HG02623 (cell line): Measurements from ENCODE around the gene NOXO1.
"Not testable (repeated sequence)": the region's sequence is repeated elsewhere in the genome, so short reads cannot be mapped to it uniquely, and the experiment has no call there.

Source experiments
- ATAC-seq: cut with Tn5 transposase; IDR thresholded peaks from one replicate; pipeline ENCODE4 v1.9.1; 2021; ENCODE audit warnings: moderate library complexity; ENCODE audit not compliant: unreplicated experiment

NOXO1 gene

DNA sequence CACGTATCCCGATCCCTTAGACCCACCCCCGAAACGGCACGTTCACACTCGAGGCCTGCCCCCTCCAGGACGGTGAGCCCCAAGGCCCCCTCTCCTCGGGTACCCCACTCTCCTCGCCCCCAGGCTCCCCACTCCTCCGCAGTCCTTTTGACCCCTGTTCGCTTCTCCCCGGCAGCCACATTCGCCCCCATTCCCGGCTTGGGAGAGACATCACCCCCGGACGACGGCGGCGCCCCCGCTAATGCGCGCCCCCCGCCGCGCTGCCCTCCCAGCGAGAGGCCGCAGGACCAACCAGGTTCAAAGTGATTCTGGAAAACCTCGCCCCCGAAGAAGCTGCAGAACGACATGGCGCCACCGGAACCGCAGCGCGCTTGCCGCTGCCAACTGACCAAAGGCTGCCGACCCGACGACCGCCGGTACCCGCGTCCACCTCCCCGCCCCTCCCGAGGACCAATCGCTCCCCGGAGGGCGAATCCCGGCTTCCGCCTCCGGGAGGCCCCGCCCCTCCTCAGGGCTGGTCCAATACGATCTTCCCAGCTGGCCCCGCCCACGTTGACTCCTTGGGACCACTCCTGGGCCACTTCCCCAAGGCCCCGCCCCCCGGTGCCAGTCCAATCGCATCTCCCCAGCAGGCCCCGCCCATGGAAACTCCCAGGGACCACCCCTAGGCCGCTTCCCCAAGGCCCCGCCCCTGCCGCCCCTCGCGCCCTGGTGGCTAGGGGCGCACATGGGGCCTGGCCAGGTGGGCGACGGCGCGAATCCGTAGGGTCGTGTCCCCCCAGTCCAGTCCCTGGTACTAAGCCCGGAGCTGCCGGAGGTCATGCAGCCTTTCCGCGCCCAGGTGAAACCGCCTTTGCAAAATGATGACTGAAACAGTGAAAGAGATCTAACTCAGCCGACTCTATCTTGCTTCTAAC lies 38.2 kb downstream of the NOXO1 start, which contains the start of gene MSRB1:
TSS of gene MSRB1 (minus strand) at position 390 of the 917 bp plus-strand sequence. CDS start at position 347, 43 bp downstream.
- ATAC-seq, result peak; percentile 90

DNA sequence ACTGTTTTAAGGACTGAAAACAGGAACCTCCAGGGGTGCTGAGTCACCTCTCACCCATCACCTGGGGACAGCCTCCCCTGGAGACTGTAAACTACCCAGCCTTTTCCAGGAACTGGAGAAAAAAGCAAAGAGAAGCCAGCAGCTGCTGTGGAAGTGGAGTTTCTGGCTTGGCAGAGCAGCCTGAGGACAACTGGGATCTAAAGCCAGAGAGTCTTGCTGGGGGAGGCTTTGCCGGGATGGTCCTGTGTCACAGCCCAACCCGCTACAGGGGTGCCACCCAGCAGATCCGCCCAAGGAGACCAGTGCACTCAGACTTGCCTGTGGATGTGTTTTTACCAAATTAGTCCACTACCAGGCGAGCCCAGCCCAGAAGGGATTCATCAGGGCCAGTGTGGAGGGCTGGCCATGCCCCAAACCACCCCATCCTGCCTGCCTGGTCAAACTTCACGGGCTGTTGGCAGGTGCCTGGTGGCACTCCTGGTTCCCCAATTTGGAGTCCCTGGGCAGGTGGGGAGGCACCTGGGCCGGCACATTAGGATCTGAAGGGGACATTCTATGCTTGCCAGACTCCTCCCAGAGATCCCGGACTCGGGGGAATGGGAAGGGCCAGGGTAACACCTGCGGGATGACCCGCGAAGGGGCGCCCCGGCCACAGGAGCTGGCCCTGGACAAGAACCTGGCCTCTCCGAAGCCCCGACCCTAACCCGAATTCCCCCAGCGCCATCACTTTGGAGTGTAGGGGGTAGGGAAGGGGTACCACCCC lies 39.0 kb downstream of the NOXO1 start:
- ATAC-seq, result no peak

DNA sequence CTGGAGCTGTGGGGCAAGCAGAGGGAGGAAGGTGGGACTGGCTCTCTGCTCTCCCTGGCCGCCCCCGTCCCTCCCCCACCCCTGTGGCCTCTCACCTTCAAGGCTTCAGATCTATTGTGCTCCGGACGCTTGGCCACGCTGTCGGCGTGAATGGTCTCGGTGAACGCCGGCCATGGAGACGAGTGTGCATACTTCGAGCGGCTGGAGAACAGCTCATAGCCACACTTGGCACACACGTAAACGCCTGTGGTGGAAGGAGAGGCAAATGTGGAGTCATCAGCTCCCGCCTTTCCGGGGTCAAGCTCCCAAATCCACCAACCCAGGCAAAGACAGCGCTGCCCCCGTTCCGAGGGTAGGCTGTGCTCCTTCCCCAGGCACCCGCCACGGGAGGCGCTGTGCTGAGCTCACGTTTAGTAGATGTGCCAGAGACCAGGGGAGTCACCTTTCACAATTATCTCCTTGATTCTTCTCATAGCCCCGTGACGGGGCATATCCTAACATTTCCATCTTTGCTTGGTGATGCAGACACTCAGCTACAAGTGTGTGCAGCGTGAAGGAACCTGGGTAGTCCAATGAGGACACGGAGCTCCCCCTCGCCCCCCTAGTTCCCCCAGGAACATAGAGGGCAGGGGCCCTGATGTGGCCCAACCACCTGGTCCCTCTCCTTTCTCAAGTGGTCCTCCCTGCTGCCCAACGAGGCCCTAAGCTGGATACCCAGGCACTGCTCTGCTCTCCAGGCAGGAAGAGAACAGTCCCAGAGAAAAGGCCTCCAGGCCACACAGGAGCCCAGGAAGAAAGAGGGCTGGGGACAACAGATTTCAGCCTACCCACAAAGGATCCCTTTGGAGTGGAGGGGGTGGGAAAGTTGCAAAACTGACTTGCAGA lies 39.9 kb downstream of the NOXO1 start:
- no peak for ATAC-seq

DNA sequence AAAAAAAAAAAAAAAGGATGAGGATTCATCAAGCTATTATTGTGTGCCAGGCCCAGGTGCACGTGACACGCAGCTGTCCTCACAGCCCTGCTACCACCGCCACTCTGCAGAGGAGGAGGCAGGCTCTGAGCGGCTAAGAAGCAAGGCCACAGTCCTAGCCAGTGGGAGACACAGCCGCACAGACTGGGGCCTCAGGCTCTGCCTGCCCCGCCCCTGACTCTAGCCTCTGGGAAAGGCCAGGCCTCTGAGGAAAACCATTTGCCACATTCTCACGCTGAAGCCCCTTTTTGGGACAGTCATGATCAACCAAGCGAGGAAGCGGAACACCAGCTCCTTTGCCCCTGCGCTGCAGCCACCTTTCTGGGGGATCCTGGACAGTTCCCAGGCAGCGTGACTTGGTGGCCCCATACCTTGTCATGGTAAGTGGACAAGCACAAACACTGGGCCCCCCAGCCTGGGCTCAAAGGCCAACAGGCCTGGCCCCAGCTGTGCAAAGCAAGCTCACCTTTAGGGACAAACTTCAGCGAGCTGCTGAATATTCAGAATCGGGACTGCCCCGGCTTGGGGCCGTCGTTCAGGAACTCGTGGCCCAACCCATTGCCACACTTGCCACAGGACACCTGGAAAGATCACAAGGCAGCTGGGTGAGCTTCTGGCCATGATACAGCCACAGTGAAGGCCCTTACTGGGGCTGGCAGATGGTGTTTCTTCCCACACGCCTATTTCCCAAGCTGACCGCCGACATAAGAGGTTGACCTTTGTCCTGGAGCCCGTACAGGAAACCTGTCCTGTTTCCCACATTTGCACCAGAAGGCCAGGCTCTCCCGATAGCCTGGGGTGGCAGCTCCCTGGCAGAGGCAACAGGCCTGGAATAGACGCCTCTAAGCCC lies 40.8 kb downstream of the NOXO1 start:
- ATAC-seq, result no peak

DNA sequence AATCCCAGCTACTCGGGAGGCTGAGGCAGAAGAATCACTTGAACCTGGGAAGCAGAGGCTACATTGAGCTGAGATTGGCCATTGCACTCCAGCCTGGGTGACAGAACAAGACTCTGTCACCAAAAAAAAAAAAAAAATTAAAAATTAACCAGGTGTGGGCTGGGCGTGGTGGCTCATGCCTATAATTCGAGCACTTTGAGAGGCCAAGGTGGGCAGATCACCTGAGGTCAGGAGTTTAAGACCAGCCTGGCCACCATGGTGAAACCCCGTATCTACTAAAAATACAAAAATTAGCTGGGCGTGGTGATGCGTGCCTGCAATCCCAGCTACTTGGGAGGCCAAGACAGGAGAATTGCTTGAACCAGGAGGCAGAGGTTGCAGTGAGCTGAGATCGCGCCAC lies 41.4 kb downstream of the NOXO1 start:
- ATAC-seq, result not testable (repeated sequence)

DNA sequence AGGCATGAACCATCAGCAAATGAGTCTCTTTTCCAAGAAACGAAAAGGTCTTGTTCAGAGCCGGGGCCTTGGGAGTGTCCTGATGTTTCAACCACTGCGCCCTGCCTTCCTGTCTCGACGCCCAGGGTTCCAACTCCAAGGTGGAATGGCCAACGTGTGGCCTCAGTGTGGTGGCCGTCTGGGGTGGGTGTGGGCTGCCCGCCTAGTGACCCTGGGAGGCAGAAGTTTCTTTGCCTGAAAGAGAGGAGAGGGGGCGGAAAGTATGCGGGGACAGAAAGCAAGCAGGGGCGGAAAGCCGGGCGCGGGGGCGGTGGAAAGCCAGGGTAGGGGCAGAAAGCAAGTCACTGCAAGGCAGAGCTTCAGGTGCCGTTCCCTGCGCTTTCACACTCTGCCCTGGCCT lies 42.4 kb downstream of the NOXO1 start:
- no peak for ATAC-seq

DNA sequence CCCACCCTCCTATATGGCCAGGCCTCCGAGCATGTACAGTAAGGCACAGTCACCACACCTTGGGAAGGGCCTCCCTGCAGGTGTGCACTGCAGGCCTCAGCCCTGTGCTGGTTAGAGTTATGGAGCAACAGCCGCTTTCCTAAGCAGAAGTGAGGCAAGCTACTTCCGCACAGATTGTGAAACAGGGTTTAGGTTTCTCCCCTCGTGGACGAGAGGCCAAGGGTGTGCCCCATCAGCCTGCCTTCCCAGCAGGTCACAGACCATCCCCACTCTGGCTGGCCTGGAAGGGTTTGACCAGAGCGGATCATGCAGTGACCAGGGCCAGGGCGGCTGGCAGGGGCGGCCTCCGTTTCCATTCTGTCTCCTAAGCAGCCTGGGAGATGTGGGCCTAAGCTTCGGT lies 43.0 kb downstream of the NOXO1 start:
- ATAC-seq, result no peak

DNA sequence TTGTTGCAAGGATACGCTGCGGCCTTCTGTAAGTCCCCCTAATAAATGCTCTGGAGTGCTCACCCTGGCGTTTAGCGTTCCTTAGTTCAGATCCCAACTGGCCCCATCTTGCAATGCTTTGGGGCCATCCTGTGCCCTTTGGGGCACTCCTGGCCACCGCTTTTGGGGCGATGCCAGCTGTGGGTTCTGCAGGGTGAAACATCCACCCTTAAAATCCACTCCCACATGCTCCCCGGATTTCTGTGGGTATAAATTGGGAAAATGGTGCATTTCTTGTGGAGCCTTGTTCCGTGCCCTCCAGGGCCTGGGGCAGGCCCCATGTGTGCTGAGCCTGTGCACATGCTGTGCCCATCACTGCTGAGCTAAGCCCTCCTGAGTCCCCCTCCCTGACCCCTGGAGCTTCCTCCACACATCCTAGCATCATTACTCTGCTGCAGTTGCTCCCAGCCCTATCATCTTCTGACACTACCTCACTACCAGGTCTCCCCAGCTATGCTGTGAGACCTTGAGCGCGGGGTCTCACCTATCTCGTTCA lies 44.3 kb downstream of the NOXO1 start:
- ATAC-seq, result no peak

DNA sequence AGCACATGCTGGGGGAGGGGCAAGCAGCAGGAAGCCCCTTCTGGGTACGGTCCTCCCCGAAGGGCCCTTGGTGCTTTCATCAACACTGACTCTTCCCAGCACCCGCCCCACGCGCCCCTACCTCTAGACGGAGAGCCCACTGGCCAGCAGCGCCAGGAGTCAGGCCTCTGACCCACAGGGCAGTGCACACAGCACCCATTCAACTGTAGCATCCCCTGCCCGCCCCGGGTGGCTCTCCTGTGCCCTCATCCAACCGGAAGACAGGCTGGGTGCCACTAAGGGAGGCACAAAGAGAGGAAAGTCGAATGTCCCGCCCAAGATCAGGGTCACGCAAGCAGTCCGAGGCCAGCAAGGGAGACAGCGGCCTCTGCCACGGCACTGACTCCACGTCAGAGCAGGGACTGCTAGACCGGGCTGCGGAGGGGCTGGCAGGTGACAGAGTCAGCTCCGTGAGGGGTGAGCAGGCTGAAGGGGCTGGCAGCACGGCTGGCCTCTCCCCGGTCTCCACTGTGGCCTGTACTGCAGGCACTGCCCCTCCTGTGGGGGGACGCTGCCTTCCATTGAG lies 48.1 kb downstream of the NOXO1 start:
- ATAC-seq, result no peak

DNA sequence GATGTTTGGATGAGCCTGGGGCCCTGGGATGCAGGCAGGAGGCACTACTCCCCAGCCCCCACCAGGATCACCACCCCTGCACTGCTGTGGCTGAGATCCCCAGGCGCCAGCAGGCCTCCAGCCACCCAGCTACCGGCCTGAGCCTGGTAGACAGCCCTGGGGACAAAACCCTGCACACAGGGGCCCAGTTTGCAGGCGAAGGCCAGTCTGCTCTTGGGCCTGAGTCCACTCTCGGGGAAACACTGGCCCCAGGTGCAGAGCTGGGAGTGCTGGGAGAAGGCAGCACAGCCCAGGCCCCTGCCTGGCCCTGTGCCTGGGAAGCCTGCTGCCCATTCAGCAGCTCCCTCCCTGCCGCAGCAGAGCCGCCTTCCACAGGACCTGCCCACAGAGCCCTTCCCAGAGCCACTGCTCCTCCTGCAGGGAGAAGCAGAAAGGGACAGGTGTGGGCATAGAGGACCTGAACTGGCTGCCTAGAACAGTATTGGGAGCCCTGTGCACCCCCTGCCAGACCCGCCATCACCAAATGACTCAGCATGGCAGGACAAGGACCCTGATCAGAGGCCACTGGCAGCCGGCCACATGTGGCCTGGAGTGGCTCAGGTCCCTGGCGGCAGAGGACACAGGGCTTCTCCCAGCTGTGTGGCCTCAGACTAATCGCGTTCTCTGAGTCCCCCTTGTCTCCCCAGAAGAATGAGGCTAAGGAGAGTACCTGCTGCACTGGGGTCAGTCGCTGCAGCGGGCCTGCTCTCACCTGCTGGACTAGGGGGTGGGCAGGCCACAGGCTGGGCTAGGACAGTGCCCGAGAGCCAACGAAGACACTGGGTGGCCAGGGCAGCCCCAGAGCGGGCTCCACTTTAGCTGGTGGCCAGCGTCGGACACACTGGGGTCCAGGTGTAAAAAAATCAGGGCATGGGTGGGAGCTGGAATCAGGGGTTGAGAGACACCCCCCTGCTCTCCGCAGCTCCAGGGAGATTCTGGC lies 48.9 kb downstream of the NOXO1 start:
- ATAC-seq, result no peak

DNA sequence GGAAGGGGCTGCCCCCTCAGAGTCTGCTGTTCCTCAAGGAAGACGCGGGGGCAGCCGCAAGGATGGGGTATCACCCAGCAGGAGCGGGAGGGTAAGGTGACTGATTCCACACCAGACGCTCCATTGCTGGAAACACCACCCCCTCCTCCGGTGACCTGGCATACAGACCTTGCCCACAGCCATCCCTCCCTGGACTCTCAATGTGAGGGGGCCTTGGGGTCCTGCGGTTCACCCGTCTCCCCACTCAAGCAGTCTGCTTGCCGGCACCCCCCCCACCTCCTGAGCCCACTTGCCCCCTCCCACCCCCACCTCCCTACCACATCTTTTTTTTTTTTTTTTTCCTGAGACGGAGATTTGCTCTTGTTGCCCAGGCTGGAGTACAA lies 50.9 kb downstream of the NOXO1 start:
- ATAC-seq, result no peak

DNA sequence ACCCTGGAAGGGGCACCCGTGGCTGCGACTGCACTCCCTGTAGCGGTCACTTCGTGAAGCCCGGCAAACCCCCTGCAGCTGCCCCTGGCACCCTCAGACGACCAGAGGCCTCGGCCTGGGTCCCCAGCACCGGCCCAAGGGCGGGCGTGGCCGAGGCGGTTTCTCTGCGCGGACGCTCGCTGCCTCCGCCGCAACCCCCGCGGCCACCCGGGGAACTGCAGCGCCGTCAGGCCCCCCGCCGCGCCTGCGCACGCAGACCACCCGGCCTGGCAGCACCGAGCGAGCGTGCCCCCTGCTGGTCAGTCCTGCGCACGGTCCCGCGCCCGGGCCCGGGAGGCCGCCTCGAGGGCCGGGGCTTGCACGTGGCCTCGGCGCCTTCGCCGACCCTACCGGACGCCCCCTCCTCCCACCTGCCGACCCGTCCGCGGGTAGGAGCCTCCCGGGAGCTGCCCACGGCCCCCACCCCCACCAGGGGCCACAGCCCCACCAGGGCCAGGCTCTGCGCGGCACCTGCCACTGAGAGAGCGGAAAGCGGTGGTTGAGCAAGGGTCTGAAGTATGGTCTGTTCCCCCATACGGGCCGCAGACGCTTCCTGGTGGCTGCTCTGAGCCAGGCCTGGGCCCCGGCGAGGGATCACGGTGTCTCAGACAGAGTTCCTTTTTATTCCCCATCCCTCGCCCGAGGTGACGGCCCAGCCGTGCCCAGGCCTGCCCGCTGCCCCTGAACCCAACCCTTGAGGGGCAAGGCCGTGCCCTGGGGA lies 51.5 kb downstream of the NOXO1 start:
- ATAC-seq, result peak; percentile 77

DNA sequence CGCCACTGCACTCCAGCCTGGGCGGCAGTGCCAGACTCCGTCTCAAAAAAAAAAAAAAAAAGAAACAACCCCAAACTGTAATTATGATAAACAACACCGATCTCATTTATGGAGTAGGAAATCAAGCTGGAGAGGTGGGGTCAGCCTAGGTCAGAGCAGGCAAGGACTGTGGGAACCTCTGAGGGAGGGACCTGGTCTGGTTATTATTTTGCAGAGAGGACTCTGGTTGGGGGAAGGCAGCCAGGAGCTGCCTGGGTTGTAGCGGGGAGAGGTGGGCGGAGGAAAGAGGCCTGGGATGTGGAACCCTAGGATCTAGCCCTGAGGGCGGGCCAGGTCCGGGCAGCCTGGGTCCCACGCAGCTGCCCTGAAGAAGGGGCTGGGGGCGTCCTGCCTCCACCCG lies 52.2 kb downstream of the NOXO1 start:
- ATAC-seq, result peak; percentile 21
